GM12875 (cell line): ENCODE data around the gene MYO5B.

ENCODE experiments used
- H3K4me3 ChIP-seq: one replicate; pipeline ENCODE4 v1.5.1; 2011; ENCODE audit warnings: low read depth, low read length, control low read depth
- CTCF ChIP-seq: IDR thresholded peaks from 2 replicates; pipeline ENCODE4 v1.5.1; 2011; ENCODE audit warnings: low read depth, mild to moderate bottlenecking, control low read depth, inconsistent platforms, low read length, moderate library complexity, borderline replicate concordance; ENCODE audit not compliant: insufficient read depth

Gene MYO5B

GRCh38 chr18:50207722-50208121, 12.8 kb upstream of the MYO5B start:
- no peak for TF ChIP-seq CTCF
- no peak overlapping the region for H3K4me3 ChIP-seq

GRCh38 chr18:50203801-50204604, 9.1 kb upstream of the MYO5B start:
- no peak overlapping the region for H3K4me3 ChIP-seq
- TF ChIP-seq CTCF: peak; percentile 43; the same call in 1 of the 2 replicates

GRCh38 chr18:50201476-50202018, 6.6 kb upstream of the MYO5B start:
- no peak overlapping the region for H3K4me3 ChIP-seq
- no peak for TF ChIP-seq CTCF

GRCh38 chr18:50199921-50200320, 5.0 kb upstream of the MYO5B start:
- no peak overlapping the region for H3K4me3 ChIP-seq
- TF ChIP-seq CTCF: no peak

GRCh38 chr18:50199346-50199855, 4.5 kb upstream of the MYO5B start:
- TF ChIP-seq CTCF: no peak
- no peak overlapping the region for H3K4me3 ChIP-seq

- H3K4me3 ChIP-seq: no peak overlapping the region
- no peak for TF ChIP-seq CTCF
These were observed 1.3 kb upstream of the MYO5B start for GRCh38 chr18:50196261-50196660.

- no peak overlapping the region for H3K4me3 ChIP-seq
- TF ChIP-seq CTCF: no peak
These were observed 742 bp upstream of the MYO5B start for GRCh38 chr18:50195689-50196088.
